LoVo (cell line): Measurements from ENCODE around the gene C2orf92.
"Not testable (repeated sequence)": the region's sequence is repeated elsewhere in the genome, so short reads cannot be mapped to it uniquely, and the experiment has no call there.

Source experiments
- DNase-seq: peaks from one replicate; pipeline ENCODE4 v3.0.0-alpha.2; 2016; ENCODE audit warnings: low spot score

The C2orf92 gene

GRCh38 chr2:97669448-97669847 lies at the start of gene C2orf92:
C2orf92 (plus strand) TSS chr2:97669713; CDS start chr2:97669789, 76 bp downstream.
- DNase-seq, result no peak

- not testable (repeated sequence) for DNase-seq
These were observed 49.0 kb upstream of the C2orf92 start for GRCh38 chr2:97620492-97620891.

- DNase-seq, result not testable (repeated sequence)
These were observed 46.5 kb upstream of the C2orf92 start for GRCh38 chr2:97622976-97623375.

DNA sequence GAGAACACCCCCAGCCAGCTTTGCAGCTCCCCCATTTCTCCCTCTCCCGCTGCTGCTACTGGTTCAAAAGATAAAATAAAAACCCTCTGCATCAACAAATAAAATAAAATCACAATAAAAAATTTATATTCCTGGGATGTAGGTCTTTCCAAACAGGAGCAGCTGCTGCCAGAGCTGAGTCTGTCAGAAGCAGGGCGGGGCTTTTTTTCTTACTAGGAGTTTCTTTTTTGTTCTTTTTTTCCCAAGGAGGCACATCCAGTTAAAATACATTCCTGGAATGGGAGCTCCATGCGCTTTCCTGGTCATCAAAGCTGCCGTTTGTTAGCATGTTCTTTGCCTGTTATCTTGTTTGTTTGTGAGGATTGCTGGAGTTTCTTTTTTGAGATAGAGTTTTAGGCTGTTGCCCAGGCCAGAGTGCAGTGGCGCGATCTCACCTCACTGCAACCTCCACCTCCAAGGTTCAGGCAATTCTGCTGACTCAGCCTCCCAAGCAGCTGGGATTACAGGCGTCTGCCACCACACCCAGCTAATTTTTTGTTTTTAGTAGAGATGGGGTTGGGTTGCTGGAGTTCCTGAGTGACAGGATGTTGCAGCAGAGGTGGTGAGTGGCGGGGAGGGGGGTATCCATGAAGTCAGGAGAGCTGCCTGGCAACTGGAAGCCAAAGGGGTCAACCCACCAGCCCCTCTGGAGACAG lies 44.0 kb upstream of the C2orf92 start:
- DNase-seq, result not testable (repeated sequence)

- not testable (repeated sequence) for DNase-seq
These were observed 43.5 kb upstream of the C2orf92 start for GRCh38 chr2:97626049-97626430.

GRCh38 chr2:97644023-97644717 lies 25.3 kb upstream of the C2orf92 start:
- no peak for DNase-seq

DNA sequence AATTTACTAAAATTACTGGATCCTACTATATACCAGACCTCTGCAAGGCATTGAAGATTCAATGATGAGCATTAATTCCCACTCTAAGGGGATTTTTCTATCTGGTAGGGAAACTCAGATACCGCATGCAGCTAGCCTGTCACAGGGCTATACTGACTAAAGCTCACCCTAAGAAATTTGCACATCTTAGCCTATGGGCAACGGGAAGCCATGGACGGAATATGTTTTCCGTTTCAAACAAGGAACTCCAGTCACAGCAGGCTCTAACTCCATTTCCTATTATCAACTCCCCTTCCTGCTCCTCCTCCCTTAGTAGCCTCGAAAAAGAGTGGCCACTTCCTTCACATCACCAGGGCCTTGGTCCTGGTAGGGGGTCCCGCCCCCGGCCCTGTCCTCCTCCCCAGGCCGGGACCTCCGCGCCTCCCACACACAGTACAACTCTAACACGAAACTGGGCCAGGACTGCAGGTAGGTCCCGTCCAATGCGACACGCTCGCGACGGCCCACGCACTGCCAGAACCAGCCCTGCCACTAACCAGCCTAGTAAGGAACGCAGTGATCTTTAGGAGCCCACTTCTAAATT lies 24.3 kb upstream of the C2orf92 start:
- no peak for DNase-seq

DNA sequence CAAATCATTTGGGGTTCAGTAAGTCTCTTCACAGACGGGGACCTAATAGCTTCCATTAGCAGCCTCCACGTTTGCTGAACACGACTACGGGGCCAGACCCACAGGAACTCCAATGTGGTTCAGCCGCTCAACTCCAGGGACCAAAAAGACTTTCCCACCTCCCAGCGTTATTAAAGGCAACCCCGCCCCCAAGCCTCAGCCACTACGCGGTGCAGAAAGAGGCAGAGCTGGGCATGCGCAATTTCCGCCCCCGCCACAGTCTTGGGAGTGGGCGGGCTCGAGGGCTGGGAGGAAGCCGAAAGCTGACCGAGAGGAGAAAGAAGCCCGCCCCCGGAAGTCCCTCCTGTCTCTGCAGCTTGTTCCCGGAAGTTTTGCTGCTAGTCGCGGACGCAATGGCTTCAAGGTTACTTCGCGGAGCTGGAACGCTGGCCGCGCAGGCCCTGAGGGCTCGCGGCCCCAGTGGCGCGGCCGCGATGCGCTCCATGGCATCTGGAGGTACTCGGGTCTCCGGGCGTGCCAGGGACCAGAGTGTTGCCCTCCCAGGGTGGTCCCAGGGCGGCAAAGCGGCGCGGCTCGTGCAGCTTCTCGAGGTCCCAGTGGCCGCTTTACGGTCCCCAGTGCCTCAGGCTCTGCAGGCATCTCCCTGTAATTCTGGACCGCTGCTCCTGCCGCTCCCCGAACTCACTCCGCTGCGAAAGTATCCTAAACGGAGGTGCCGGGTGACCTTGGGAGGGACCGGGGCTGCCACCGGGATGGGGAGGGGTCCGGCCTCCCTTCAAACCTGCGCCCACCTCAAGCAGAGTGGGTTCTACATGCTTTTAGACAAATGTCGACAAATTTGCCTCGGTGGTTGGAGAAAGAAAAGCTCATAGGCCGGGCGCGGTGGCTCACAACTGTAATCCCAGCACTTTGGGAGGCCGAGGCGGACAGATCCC lies 23.6 kb upstream of the C2orf92 start, which contains the start of gene COX5B:
COX5B (plus strand) TSS at position 368 of the 935 bp plus-strand sequence; CDS start at position 393, 25 bp downstream.
- DNase-seq, result peak; percentile 98

- no peak for DNase-seq
These were observed 22.5 kb upstream of the C2orf92 start for GRCh38 chr2:97646977-97647376.

GRCh38 chr2:97651114-97651513 lies 18.4 kb upstream of the C2orf92 start:
- DNase-seq, result no peak

- DNase-seq, result no peak
These were observed 16.0 kb upstream of the C2orf92 start for GRCh38 chr2:97653473-97653872.

DNA sequence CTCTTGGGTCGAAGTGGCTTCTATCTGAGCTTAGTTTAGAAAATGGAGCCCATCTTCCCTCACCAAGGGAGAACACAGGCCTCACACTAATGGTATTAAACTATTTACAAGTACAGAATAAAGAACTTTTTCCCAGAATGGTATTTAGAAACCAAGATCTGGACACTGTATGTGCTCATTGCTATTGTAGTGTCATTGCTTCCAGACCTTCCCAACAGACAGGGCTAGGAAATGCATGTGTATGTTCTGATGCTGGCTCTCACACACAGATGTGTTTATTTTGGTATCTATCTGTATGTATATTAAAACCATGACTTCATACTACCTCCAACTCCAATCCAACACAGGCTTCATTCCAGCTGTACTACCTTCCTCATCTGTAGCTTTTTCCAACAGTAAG lies 15.6 kb upstream of the C2orf92 start:
- no peak for DNase-seq

DNA sequence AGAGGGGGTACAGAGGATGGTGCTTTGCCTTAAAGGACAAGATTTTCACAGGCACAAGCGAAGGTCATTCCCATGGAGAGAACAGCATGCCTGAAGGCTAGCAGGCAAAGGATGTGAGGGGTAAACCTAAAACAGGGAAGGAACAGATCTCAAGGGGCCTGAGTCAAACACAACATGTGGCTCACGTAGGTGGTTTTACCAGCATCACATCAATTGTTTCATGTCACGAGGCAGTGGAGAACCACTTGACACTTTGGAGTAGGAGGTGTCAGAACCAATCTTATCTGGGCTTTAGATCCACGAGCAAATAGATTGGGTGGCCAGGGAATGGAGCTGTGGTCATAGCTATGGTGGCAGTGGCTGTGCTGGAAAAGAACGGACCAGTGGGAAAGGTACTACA lies 15.2 kb upstream of the C2orf92 start:
- DNase-seq, result no peak

GRCh38 chr2:97654791-97655190 lies 14.7 kb upstream of the C2orf92 start:
- no peak for DNase-seq

DNA sequence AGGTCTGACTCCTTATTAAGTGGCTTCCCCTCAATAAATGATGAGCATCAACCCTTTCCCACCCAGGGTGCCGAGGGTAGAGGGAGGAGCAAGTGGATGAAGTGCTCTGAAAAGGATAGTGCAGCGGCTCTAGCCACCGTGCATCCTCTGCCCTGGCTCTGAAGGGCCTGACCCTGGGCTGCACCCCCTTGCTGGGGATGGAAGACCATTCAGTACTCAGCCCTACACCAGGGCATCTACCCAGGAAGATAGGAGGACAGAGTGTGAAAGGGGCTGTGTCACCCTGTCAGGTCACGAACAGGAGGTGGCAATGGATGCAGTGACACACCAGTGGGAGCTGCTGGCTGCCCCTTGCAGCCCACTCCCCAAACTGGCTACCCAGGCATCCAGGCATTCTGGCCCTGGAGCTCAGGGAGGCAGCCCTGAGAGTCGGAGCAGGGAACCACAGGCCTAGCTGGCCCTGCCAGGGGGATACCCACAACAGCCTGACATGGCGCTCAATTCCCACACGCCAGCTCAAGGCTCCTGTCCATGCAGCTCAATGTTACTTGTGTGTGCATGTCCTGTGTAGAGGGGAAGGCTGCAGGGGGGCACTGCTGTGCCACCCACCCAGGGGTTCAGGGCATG lies 13.3 kb upstream of the C2orf92 start:
- DNase-seq, result no peak

GRCh38 chr2:97656905-97657587 lies 12.5 kb upstream of the C2orf92 start:
- DNase-seq, result no peak

DNA sequence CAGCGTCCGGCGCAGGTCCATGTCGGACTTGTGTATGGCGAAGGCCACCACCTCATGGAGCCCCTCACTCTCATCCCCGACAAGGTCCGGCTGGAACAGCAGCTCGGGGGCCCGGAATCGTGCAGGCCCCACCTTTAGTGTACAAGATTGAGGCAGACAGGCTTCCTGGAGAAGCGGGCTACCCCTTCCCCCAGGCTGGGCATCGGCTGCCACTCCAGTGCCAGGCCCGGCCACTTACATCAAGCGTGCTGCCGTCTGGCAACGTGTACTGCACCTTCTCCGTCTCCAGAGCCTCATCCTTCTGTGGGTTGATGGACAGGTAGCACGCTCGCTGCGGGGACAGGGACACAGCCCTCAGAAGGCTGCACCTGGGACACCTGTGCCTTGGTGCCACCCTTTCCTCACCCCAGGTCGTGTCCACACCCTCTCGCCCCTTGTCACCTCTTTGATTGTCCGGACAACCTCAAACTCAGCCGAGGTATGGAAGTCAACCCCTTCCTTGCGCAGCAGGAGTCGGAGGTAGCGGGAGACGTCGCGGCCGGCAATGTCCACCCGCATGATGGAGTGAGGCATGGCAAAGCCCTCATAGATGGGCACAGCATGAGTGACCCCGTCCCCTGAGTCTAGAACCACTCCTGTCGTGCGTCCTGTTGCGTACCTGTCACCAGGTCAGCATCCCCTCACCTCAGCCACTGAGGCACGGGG lies 11.4 kb upstream of the C2orf92 start:
- DNase-seq, result no peak

GRCh38 chr2:97658691-97659157 lies 10.8 kb upstream of the C2orf92 start:
- no peak for DNase-seq

- no peak for DNase-seq
These were observed 10.1 kb upstream of the C2orf92 start for GRCh38 chr2:97659256-97660043.
